Activated CD8-positive, alpha-beta T cell treated with anti-CD3 and anti-CD28 coated beads for 36 hours (primary cell): ENCODE results near the gene FKBP7. TPM values are rescaled to one million over a fixed set of nuclear protein-coding genes. Genes with fewer than 3 reads are reported as not detected.

ENCODE experiments used
- ATAC-seq: fragments of 200-7000 bp; cut with Tn5 transposase; one replicate; pipeline ENCODE4 v1.10.0; 2021; ENCODE audit warnings: mild to moderate bottlenecking, moderate library complexity
- CTCF ChIA-PET: fragments of 350-600 bp; sonication (Branson Sonifier 250); formaldehyde crosslinking; loops from one replicate; lab custom pipeline; 2021; ENCODE audit warnings: antibody characterized with exemption; lab: Charles Lee
- POLR2A ChIA-PET: fragments of 350-600 bp; sonication (Branson Sonifier 250); formaldehyde crosslinking; loops from one replicate; lab custom pipeline; 2021; ENCODE audit warnings: antibody characterized with exemption; lab: Charles Lee
- DNase-seq: peaks from one replicate; pipeline ENCODE4 v3.0.0-alpha.2; 2020
- H3K27ac Mint-ChIP-seq: one replicate; pipeline ENCODE4 v1.8.0; 2021; ENCODE audit warnings: mild to moderate bottlenecking, mixed read lengths
- H3K27me3 Mint-ChIP-seq: one replicate; pipeline ENCODE4 v1.8.0; 2021; ENCODE audit warnings: mixed read lengths
- H3K36me3 Mint-ChIP-seq: one replicate; pipeline ENCODE4 v1.8.0; 2021; ENCODE audit warnings: low read depth, mixed read lengths
- H3K4me1 Mint-ChIP-seq: one replicate; pipeline ENCODE4 v1.8.0; 2021; ENCODE audit warnings: low read depth, mixed read lengths
- H3K4me3 Mint-ChIP-seq: one replicate; pipeline ENCODE4 v1.8.0; 2021; ENCODE audit warnings: mild to moderate bottlenecking, moderate library complexity, mixed read lengths
- H3K9me3 Mint-ChIP-seq: one replicate; pipeline ENCODE4 v1.8.0; 2021; ENCODE audit warnings: mixed read lengths
- intact Hi-C: fragments of 100-400 bp; cut with micrococcal nuclease; formaldehyde crosslinking; loops from one replicate; pipeline ENCODE4 v1.10.0; 2022
- total RNA-seq, 2 experiments: library from RNA; stranded (reverse); gene quantifications; one replicate each; pipeline ENCODE4 v1.2.3, GENCODE V29; 2021
- TF ChIP-seq, protein P1 (sequence below): fragments of 200-600 bp; IDR thresholded peaks from one replicate; pipeline ENCODE4 v1.8.0; 2022; ENCODE audit warnings: antibody characterized with exemption, mild to moderate bottlenecking

The FKBP7 gene
- total RNA-seq, 2 experiments from 2014 or later: 2.1 to 3.0 TPM

DNA sequence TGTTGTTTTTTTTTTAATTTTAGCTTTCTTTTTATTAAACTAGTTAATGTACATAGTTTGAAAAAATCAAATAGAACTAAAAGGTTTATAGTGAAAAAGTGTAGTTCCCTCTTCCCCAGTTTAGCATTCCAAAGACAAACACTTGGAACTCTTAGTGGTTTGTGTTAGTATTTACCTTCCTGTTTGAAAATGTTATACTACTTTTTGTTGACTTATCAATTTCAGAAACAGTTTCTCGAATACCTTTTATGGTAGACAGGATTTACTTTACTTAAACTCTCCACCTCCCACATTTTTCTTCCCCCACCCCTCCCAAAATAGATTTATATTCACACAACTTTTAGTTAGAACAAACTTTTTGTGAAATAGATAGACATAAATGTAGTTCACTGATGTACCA is 28.5 kb upstream of the FKBP7 start:
- no peak overlapping the region for H3K27ac Mint-ChIP-seq
- no peaks in the 10 kb centered on the region for H3K9me3 Mint-ChIP-seq
- intact Hi-C loops: no loop called here
- no peaks in the 10 kb centered on the region for H3K27me3 Mint-ChIP-seq
- ChIA-PET CTCF (interaction anchor here (0.7 kb wide), 1 partner anchor 25 kb away, joined by 3 read pairs; no protein-coding TSS in a partner anchor), POLR2A (no interaction called here)
- DNase-seq (no peak), ATAC-seq (no peak)
- peaks cover 15% of the 10 kb centered on the region for H3K4me1 Mint-ChIP-seq
- TF ChIP-seq, protein P1, sequence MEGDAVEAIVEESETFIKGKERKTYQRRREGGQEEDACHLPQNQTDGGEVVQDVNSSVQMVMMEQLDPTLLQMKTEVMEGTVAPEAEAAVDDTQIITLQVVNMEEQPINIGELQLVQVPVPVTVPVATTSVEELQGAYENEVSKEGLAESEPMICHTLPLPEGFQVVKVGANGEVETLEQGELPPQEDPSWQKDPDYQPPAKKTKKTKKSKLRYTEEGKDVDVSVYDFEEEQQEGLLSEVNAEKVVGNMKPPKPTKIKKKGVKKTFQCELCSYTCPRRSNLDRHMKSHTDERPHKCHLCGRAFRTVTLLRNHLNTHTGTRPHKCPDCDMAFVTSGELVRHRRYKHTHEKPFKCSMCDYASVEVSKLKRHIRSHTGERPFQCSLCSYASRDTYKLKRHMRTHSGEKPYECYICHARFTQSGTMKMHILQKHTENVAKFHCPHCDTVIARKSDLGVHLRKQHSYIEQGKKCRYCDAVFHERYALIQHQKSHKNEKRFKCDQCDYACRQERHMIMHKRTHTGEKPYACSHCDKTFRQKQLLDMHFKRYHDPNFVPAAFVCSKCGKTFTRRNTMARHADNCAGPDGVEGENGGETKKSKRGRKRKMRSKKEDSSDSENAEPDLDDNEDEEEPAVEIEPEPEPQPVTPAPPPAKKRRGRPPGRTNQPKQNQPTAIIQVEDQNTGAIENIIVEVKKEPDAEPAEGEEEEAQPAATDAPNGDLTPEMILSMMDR: no peak
- H3K36me3 Mint-ChIP-seq: peaks cover 16% of the 10 kb centered on the region
- no peak overlapping the region for H3K4me3 Mint-ChIP-seq

DNA sequence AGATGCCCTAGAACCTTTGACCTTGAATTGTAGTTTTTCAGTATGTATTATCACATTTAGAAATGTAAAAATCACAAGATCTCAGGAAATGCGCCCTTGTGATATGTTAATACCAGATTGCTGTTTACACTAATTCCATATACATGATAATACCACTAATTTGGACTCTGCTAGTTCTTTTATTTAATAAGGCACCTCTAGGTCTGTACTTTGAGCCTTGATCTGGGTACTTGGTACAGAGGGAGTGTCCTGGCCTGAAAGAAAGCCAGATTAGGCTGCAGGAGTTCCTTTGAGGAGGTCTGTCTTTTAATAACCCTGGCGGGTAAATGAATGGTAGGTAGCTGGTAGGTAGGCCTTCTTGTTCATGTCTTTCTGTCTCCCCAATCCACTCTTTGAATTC is 28.1 kb upstream of the FKBP7 start:
- TF ChIP-seq, protein P1: no peak

DNA sequence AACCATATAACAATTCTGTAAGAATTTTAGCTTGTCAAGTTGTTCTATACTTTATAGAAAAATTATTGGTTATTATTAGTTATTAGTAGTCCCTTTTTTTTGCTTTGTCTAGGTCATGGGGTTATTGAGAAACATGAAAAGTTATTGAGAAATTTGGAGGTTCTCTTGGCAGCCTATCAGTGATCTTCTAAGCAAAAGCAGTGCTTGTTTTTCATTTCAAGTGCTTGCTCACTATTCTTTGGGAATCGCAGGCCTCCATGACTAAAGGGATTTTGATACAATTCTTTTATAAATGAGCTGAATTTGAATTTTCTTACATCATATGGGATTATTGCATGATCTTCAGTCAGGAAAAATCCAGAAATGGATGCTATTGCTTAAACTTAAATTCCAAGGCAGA is 27.7 kb upstream of the FKBP7 start:
- DNase-seq: no peak
- peaks cover 17% of the 10 kb centered on the region for H3K36me3 Mint-ChIP-seq
- H3K4me1 Mint-ChIP-seq: peaks cover 15% of the 10 kb centered on the region
- TF ChIP-seq, protein P1: no peak
- ChIA-PET CTCF (interaction anchor here (0.5 to 1.4 kb wide), 3 partner anchors 16 to 299 kb away, joined by 3 to 4 read pairs (median 3); no protein-coding TSS in a partner anchor), POLR2A (no interaction called here)
- no peak overlapping the region for H3K27ac Mint-ChIP-seq
- intact Hi-C loops: no loop called here
- no peak for ATAC-seq
- no peak overlapping the region for H3K4me3 Mint-ChIP-seq
- H3K9me3 Mint-ChIP-seq: no peaks in the 10 kb centered on the region
- no peaks in the 10 kb centered on the region for H3K27me3 Mint-ChIP-seq

More for the DNA sequence above, 28.1 kb upstream of the FKBP7 start:
- Mint-ChIP-seq H3K4me3 (no peak overlapping the region), H3K27ac (no peak overlapping the region), H3K27me3 (no peaks in the 10 kb centered on the region), H3K9me3 (no peaks in the 10 kb centered on the region), H3K4me1 (peaks cover 15% of the 10 kb centered on the region), H3K36me3 (peaks cover 17% of the 10 kb centered on the region)
- intact Hi-C loops: no loop called here
- DNase-seq (no peak), ATAC-seq (no peak)
- ChIA-PET POLR2A (no interaction called here), CTCF (interaction anchor here (0.7 to 1.4 kb wide), 2 partner anchors 16 to 24 kb away, joined by 3 to 4 read pairs; no protein-coding TSS in a partner anchor)

DNA sequence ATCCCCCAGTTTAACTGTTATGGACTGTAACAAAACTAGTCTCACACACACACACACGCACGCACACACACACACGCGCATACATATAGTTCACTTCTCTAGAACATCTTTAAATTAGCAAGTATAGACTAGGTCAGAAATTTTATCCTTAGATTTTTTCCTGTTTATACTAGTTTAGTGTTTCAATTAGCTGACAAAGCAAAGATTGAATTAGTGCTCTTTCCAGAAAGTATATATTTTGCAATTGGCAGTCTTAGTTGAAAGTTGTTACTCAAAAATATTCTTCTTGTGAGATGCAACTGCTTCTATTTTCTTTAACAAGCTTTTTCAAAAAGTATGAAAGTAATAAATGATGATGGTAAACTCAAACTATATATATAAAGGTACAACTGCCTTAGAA is 24.4 kb upstream of the FKBP7 start:
- DNase-seq: no peak
- H3K27me3 Mint-ChIP-seq: no peaks in the 10 kb centered on the region
- POLR2A ChIA-PET: no interaction called here
- no peak overlapping the region for H3K27ac Mint-ChIP-seq
- intact Hi-C loops: no loop called here
- CTCF ChIA-PET: interaction anchor here (1.6 kb wide), 1 partner anchor 8 kb away, joined by 3 read pairs; no protein-coding TSS in a partner anchor
- no peak for ATAC-seq
- H3K4me1 Mint-ChIP-seq: peaks cover 9% of the 10 kb centered on the region
- no peak overlapping the region for H3K4me3 Mint-ChIP-seq
- TF ChIP-seq, protein P1: no peak
- H3K36me3 Mint-ChIP-seq: peaks cover 24% of the 10 kb centered on the region
- no peaks in the 10 kb centered on the region for H3K9me3 Mint-ChIP-seq

DNA sequence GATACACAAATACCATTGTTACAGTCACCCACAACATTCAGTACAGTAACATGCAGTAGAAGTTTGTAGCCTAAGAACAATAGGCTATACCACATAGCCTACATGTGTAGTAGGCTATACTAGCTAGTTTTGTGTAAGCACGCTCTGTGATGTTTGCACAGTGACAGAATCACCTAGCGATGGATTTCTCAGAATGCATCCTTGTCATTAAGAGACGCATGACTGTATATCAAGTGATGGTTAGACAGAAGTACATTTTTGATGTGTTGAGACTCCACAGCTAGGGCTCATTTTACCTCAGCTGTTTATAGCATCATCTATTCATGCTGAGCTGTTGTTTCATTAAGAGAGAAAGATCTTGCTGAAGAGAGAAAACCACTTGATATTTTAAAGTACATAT is 21.2 kb upstream of the FKBP7 start:
- no peaks in the 10 kb centered on the region for H3K4me1 Mint-ChIP-seq
- ATAC-seq (no peak), DNase-seq (no peak)
- intact Hi-C loops: no loop called here
- H3K36me3 Mint-ChIP-seq: peaks cover 37% of the 10 kb centered on the region
- CTCF ChIA-PET: interaction anchor here (1.5 kb wide), 1 partner anchor 11 kb away, joined by 3 read pairs; no protein-coding TSS in a partner anchor
- no peaks in the 10 kb centered on the region for H3K27me3 Mint-ChIP-seq
- no peak overlapping the region for H3K4me3 Mint-ChIP-seq
- TF ChIP-seq, protein P1: no peak
- no peaks in the 10 kb centered on the region for H3K9me3 Mint-ChIP-seq
- no peak overlapping the region for H3K27ac Mint-ChIP-seq
- POLR2A ChIA-PET: interaction anchor here (1.1 kb wide), 1 partner anchor 11 kb away, joined by 5 read pairs; no protein-coding TSS in a partner anchor
